KG1 (cell line): ENCODE results near the gene CELF4.

Experiments used
- DNase-seq: peaks from one replicate; lab custom pipeline; 2025; lab: John Stamatoyannopoulos, UW

The CELF4 gene

DNA sequence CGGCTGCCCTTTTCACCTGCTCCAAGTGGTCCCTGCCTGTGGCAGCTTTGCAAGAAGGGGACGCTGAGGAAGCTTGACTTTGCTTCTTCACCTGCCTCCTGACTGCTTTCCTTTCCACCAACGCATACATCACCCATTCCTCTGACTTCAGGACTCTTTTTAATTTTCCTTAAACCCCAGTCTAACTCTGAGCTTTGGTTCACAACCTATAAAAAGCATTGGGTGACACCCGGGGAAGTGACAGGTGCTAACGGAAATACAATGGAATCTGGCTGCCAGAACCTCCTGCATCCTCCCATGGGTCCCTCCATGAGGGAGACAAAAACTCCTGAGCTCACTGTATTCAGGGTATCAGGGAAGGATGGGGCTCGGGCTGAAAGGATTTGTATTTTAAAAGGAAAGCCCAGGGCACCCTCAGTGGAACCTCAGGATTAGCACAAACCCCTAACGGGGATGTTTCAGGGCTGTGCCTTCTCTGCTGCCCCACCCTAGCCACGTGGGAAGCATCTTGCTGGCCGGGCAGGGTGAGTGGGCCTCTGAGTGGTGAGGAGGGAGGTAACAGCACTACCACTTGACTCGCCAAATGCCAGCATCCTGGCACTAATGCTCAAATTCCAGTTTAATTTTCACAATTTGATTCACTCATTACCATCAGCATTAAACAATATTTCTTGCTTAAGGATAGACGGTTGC is 284.8 kb downstream of the CELF4 start:
- no peak for DNase-seq

GRCh38 chr18:37277804-37278203 is 287.8 kb downstream of the CELF4 start:
- DNase-seq, result no peak

GRCh38 chr18:37276111-37276890 is 289.3 kb downstream of the CELF4 start:
- no peak for DNase-seq

GRCh38 chr18:37275237-37275741 is 290.3 kb downstream of the CELF4 start:
- no peak for DNase-seq

- no peak for DNase-seq
These were observed 291.0 kb downstream of the CELF4 start for GRCh38 chr18:37274309-37275236.

DNA sequence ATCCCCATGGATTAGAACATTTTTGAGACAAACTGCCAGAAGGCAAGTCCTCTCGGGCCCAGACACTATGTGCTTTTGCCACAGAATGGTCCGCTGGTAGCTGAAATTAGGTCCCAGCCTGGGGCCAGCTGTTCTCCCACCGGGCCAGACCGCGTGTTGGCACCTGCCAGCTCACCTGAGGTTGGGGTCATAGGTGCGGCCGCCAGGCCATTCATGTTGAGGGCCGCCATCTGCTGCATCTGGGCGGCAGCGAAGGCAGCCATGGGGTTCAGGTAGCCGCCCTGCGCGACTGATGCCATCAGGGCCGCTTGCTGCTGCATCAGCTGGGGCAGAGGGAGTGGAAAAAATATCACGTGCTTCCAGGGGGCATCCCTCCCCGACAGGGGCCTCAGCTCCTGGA is 292.8 kb downstream of the CELF4 start:
- no peak for DNase-seq

DNA sequence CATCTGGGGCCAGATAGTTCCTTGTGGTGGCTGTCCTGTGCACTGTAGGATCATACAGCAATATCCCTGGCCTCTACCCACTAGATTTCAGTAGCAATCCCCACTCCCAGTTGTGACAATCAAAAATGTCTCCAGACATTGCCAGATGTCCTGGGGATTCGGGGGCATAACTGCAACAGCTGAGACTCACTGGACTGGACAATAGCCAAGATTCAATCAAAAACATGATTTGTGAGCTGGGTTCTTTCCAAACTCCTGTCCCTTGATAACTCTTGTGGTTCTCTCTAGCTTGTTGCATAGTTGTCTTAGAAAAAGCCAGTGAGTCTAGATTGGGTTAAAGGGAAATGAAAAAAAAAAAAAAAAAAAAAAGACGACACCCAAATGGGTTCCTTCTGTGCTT is 293.4 kb downstream of the CELF4 start:
- no peak for DNase-seq

DNA sequence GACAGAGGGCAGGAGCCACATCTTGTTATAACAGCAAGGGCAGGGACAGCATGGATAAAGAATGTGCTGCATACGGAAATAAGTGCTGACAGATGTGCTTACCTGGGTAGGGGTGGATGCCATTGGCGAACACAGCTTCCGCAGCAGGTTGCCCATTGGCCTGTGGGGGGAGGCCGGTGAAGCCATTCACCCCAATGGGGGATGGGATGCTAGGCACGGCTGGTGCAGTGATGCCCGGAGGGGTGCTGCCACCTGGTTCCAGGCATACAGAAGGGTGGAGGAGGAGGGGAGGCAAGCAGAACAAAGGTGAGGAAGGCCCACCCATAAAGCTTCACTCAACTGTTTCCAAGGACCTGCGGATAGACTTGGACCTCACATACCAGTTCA is 294.9 kb downstream of the CELF4 start:
- no peak for DNase-seq

GRCh38 chr18:37270038-37270665 is 295.4 kb downstream of the CELF4 start:
- peak; percentile 34 for DNase-seq

DNA sequence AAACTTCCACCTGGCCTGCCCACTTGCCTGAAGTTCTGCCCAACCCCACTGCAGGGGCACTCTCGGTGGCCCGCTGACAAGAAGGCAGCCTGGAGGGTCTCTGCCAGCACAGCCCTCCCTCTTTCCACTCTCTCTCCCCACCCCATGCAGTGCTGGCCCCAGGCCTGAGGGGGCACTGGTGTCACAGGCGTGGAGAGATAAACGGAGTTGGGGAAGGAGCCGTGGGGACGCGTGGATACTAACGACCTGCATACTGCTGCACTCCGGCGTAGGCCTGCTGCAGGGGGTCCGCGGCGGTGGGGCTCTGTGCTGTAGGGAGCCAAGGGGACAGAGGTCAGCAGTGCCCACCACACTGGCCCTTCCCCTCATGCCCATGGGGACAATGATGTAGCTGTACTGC is 299.3 kb downstream of the CELF4 start:
- DNase-seq, result no peak

DNA sequence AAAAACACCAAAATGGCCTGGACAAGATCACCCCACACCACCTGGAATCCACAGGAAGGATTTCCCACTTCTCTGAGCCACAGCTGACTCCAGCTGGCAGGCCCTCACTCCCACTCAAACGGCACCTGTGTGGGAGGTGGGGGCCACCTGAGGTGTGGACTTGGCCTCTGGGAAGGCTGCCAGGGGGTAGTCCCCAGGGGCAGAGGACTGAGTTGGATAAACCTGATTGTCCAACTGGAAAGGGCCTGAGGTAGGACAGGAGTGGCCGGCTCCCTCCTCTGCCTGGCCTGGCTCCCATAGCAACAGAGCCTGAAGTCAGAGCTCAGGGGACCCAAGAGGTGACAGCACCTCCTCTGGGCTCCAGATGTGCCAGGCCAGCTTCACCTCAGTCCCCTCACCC is 300.2 kb downstream of the CELF4 start:
- DNase-seq, result no peak

DNA sequence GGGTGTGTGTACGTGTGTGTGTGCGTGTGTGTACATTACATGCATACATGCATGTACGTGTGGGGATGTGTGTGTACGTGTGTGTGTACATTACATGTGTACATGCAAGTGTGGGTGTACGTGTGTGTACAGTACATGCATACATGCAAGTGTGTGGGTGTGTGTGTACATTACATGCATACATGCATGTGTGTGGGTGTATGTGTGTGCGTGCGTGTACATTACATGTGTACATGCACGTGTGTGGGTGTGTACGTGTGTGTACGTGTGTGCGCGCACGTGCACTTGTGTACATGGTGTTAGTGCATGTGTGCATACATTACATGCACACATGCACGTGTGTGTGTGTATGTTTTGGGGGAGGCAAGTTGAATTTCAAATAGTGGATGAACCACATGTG is 300.6 kb downstream of the CELF4 start:
- DNase-seq, result no peak

DNA sequence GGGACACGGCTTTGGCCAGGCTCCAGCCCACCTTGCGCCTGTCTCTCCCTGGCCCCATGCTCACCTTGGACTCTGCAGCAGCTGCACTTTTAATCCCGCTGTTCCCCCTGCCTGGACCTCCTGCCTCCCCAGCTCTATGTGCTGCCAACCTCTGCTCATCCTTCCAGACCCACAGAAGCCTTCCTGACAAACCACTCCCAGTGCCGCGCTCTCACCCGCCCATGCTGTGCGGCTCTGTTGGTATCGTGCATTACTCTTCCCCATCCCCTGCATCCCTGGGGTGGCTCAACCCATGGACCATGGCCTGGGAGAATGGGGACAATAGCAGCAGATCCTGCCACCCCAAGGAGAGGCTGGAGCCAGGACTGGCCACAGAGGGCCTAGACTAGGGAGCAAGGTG is 303.6 kb downstream of the CELF4 start:
- DNase-seq, result no peak

DNA sequence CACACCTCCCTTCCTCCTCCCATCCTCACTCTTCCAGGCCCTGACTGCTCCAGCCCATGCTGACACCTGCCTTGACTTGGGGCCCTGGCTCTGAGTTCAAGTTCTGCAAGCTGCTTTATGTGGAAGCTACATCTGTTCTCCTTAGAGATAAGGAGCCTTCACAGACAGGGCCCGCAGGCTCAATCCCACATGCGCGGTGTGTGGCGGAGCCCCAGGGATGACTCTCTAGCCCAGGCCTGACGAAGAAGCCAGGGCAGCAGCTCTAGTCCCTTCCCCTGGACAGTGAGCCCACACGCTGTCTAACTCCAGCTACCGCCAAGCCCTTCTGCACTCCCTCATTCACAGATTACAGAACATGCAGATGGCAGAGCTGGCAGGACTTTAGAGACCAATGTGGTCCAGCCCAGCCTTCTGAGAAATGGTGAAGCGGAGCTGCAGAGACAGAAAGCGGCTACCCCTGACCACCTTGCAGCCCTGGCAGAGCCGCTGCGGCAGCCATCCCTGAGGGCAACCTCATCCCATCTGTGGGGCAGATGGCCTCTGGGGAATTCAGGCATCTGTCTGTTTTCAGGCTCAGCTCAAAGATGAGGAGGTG is 304.3 kb downstream of the CELF4 start:
- DNase-seq, result no peak

- no peak for DNase-seq
These were observed 305.1 kb downstream of the CELF4 start for GRCh38 chr18:37260367-37261093.

DNA sequence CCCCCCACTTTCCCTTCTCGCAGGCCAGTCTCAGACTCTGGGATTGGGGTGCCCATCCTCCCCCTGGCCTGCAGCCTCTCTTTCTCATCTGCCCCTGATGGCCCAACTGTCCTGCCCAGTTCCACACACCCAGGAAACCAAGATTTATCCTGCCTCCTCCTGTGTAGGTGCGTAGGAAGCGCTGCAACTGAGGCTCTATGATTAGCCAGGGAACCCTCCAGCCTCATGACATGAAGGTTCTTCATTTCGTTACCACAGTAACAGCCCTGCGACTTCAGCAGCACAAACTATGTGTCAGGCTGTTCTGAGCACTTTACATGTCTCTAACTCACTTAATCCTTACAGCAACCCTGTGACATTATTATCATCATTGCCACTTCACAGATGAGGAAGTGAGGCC is 305.9 kb downstream of the CELF4 start:
- no peak for DNase-seq

GRCh38 chr18:37258819-37259218 is 306.8 kb downstream of the CELF4 start:
- no peak for DNase-seq

DNA sequence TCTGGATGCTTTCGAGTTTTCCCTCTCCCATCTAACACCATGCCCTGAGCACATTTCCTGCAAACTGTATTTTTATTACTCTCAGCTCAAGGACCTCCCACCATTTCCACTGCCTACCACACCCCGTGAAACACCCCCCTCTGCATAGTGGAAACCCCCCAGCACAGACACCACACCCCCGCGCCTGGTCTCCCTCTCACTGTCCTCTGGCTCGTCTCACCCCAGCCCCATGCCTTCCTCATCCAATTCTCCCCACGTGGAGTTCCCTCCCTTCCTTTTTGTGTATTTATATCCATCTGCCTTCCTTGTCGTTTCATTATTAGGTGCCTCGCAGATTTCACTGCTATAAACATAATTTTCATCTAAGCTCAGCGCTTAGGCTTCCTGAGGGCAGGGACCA is 307.5 kb downstream of the CELF4 start:
- DNase-seq, result no peak

DNA sequence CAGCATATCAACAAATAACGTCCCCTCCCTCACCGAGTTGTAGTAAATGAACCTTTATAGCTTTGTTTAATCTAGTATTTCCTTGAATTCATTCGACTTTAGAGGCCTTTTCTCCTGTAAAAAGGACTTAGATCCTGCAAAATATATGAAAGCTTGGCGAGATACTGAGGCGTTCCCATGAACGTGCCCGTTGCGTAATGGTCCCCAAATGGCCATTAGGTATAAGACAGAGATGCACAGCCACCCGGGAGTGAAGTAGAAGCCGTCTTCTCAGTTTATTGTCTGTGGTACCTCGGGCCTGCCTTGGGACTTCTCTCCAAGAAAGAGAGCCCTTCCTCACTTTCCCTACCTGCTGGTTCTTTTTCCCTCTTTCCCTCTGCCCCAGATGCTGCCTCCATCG is 310.6 kb downstream of the CELF4 start:
- no peak for DNase-seq

DNA sequence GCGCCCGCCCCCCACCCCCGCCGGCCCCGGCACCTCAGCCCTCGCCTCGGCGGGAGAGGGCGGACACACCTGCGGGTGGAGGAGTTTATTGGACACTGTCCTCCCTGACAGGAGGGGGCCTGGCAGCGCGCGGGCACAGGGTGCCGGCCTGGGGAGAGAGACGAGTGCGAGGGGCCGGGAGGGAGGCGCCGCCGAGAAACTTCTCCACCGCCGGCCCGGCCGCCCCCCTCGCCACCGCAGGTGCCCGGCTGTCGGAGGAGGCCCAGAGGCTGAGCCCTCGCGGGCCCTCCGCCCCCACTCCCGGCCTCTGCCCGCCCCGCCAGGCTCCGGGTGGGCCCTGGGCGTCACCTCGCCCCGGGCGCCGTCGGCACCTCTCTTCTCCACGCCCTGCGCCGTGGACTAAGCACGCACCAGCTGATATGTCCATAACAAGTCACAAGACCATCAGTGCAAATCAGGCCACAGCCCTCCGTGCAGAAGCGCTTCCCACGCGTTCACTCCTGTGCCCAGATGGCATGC is 311.3 kb downstream of the CELF4 start:
- DNase-seq, result no peak
